OCI-LY3 (cell line): ENCODE data around the gene RGS6.

Source experiments
- EZH2phosphoT487 ChIP-seq: fragments of 200-600 bp; shearing (Covaris generic); IDR thresholded peaks from 2 replicates; pipeline ENCODE4 v1.6.1; 2018; ENCODE audit warnings: antibody characterized with exemption, mixed run types, low read depth
- TF ChIP-seq, protein P1 (sequence below): fragments of 200-600, 300-600 bp; sonication (generic); IDR thresholded peaks from 2 replicates; pipeline ENCODE4 v1.5.1; 2014; ENCODE audit warnings: antibody characterized with exemption, low read length, low read depth

DNA sequence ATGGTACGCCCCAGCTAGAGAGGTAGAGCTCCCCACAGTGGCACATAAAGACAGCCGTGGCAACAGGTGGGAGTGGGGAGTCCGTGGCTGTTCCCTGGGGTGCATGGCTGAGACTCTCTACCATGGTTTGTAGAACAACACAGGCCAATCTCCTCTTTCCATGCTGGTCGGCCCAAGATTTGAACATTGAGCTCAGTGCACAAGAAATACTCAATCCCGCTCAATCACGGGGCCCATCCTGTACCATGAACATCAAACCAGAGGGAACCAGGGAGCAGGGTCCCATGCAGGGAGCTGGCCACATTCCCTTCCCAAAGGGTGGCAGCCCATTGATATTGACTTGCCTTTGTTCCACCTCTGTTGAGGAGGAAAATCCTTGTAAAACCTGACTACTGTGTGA lies 608.6 kb downstream of the RGS6 start:
- TF ChIP-seq, protein P1, sequence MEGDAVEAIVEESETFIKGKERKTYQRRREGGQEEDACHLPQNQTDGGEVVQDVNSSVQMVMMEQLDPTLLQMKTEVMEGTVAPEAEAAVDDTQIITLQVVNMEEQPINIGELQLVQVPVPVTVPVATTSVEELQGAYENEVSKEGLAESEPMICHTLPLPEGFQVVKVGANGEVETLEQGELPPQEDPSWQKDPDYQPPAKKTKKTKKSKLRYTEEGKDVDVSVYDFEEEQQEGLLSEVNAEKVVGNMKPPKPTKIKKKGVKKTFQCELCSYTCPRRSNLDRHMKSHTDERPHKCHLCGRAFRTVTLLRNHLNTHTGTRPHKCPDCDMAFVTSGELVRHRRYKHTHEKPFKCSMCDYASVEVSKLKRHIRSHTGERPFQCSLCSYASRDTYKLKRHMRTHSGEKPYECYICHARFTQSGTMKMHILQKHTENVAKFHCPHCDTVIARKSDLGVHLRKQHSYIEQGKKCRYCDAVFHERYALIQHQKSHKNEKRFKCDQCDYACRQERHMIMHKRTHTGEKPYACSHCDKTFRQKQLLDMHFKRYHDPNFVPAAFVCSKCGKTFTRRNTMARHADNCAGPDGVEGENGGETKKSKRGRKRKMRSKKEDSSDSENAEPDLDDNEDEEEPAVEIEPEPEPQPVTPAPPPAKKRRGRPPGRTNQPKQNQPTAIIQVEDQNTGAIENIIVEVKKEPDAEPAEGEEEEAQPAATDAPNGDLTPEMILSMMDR, result no peak
- no peak for TF ChIP-seq EZH2phosphoT487
